SU-DHL-6 (cell line): ENCODE results near the gene TSPAN18.

ENCODE experiments used
- CTCF ChIP-seq: fragments of 200-600 bp; sonication (generic); IDR thresholded peaks from one replicate; pipeline ENCODE4 v1.5.1; 2017; ENCODE audit warnings: antibody characterized with exemption, mild to moderate bottlenecking, low read length, moderate library complexity; ENCODE audit not compliant: insufficient read depth, poor library complexity, severe bottlenecking
- EZH2phosphoT487 ChIP-seq: fragments of 200-600 bp; sonication (generic), shearing (Covaris generic); conservative IDR thresholded peaks from 2 replicates; pipeline ENCODE4 v1.6.1; 2018; ENCODE audit warnings: mild to moderate bottlenecking, antibody characterized with exemption, low read length, moderate library complexity, mixed read lengths

DNA sequence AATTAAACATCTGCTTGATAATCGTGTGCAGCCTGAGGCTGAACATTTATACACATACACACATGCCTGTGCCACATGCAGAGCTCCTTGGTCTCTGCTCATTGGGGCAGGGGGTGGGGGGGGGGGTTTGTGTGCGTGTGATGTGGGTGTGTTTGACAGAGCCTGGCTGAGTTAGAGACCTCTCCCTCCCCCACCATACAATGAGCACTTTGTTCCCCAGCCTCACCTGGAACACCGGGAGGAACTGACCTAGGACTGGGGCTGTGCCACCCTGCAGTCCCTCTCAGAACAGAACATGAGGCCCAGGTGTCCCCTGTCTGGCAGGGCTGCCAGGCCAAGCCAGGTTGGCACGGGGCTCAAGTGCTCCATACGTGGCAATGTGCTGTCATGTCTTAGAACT lies 127.3 kb downstream of the TSPAN18 start:
- TF ChIP-seq EZH2phosphoT487 = no peak
- no peak for TF ChIP-seq CTCF
